B cell (primary cell): ENCODE measurements around the gene KIF1A. TPM values are rescaled to one million over a fixed set of nuclear protein-coding genes. Genes with fewer than 3 reads are reported as not detected.

Source experiments
- ATAC-seq: fragments of 200-7000 bp; cut with Tn5 transposase; one replicate; pipeline ENCODE4 v1.10.0; 2021; ENCODE audit warnings: low read depth, mild to moderate bottlenecking, moderate number of reproducible peaks, moderate library complexity
- CTCF ChIA-PET: fragments of 350-600 bp; sonication (Branson Sonifier 250); formaldehyde crosslinking; loops from one replicate; lab custom pipeline; 2021; ENCODE audit warnings: antibody characterized with exemption, inconsistent platforms; lab: Charles Lee
- POLR2A ChIA-PET: fragments of 350-600 bp; sonication (Branson Sonifier 250); formaldehyde crosslinking; loops from one replicate; lab custom pipeline; 2021; ENCODE audit warnings: antibody characterized with exemption; lab: Charles Lee
- DNase-seq: peaks from one replicate; pipeline ENCODE4 v3.0.0; 2013
- H2AFZ ChIP-seq: 2 replicates; pipeline ENCODE4 v1.6.1; 2012; ENCODE audit warnings: mild to moderate bottlenecking, low read depth, low read length; ENCODE audit not compliant: insufficient read depth, poor library complexity, severe bottlenecking
- H3K27ac ChIP-seq, 2 donors: 1 replicate in 1 of 2; 2 replicates in 1 of 2; pipeline ENCODE4 v1.5.1; 2012 to 2013; ENCODE audit warnings: low read length in 2 of 2, mild to moderate bottlenecking in 2 of 2, moderate library complexity in 1 of 2
- H3K27me3 ChIP-seq, 4 experiments: fragments of 200-600 bp in 1 of 4; sonication (generic) in 1 of 4; replicated peaks in 1 of 4; 1 replicate in 2 of 4; 2 replicates in 2 of 4; pipeline versions ENCODE4 v1.6.1 to v1.7.0; 2013 to 2016; ENCODE audit warnings: low read length in 3 of 4, mild to moderate bottlenecking in 2 of 4, mixed read lengths in 1 of 4, moderate library complexity in 1 of 4; ENCODE audit not compliant: insufficient read depth in 4 of 4, control insufficient read depth in 3 of 4; ENCODE audit errors: control extremely low read depth in 1 of 4
- H3K36me3 ChIP-seq, 2 experiments: replicated peaks in 1 of 2; 1 replicate in 1 of 2; 2 replicates in 1 of 2; pipeline versions ENCODE4 v1.6.1 to v1.7.1; 2013; ENCODE audit warnings: low read length in 1 of 2; ENCODE audit not compliant: insufficient read depth in 2 of 2, control insufficient read depth in 1 of 2; ENCODE audit errors: control extremely low read depth in 1 of 2, extremely low read depth in 1 of 2
- H3K4me1 ChIP-seq, 2 donors: fragments of 200-600 bp in 1 of 2; sonication (generic) in 1 of 2; 1 replicate in 1 of 2; 2 replicates in 1 of 2; pipeline versions ENCODE4 v1.5.1 to v1.6.1; 2013 to 2017; ENCODE audit warnings: low read length in 2 of 2; ENCODE audit not compliant: control insufficient read depth in 2 of 2, insufficient read depth in 2 of 2
- H3K4me2 ChIP-seq: replicated peaks from 2 replicates; pipeline ENCODE3; 2012; ENCODE audit warnings: mild to moderate bottlenecking, low read depth, low read length; ENCODE audit not compliant: poor library complexity, severe bottlenecking
- H3K4me3 ChIP-seq, 5 experiments: fragments of 200-600 bp in 1 of 5; sonication (generic) in 1 of 5; 1 replicate in 3 of 5; 2 replicates in 2 of 5; pipeline versions ENCODE4 v1.5.1 to v1.7.0; 2011 to 2016; ENCODE audit warnings: low read length in 4 of 5, mild to moderate bottlenecking in 4 of 5, low read depth in 2 of 5, control low read depth in 1 of 5, moderate library complexity in 1 of 5; ENCODE audit not compliant: insufficient read depth in 1 of 5; ENCODE audit errors: control extremely low read depth in 1 of 5, extremely low read depth in 1 of 5
- H3K79me2 ChIP-seq: fragments of 200-600 bp; sonication (generic); one replicate; pipeline ENCODE4 v1.6.0; 2016; ENCODE audit warnings: low read length; ENCODE audit not compliant: control insufficient read depth, insufficient read depth
- H3K9ac ChIP-seq: fragments of 200-600 bp; sonication (generic); 2 replicates; pipeline ENCODE4 v1.6.1; 2017; ENCODE audit warnings: mild to moderate bottlenecking, low read length, moderate library complexity
- H3K9me3 ChIP-seq, 3 donors: one replicate each; pipeline versions ENCODE4 v1.6.1 to v1.7.1; 2013; ENCODE audit warnings: low read length in 2 of 3; ENCODE audit not compliant: control insufficient read depth in 2 of 3, insufficient read depth in 1 of 3; ENCODE audit errors: control extremely low read depth in 1 of 3
- H4K20me1 ChIP-seq: 2 replicates; pipeline ENCODE4 v1.6.0; 2012; ENCODE audit warnings: mild to moderate bottlenecking, low read length; ENCODE audit not compliant: insufficient read depth, control insufficient read depth, poor library complexity, severe bottlenecking
- H3K27ac Mint-ChIP-seq: one replicate; pipeline ENCODE4 v1.8.0; 2021; ENCODE audit warnings: mixed read lengths
- H3K27me3 Mint-ChIP-seq: one replicate; pipeline ENCODE4 v1.8.0; 2021; ENCODE audit warnings: mixed read lengths
- H3K4me1 Mint-ChIP-seq: one replicate; pipeline ENCODE4 v1.8.0; 2021; ENCODE audit warnings: mixed read lengths
- H3K4me3 Mint-ChIP-seq: one replicate; pipeline ENCODE4 v1.8.0; 2021; ENCODE audit warnings: mixed read lengths
- H3K9me3 Mint-ChIP-seq: one replicate; pipeline ENCODE4 v1.8.0; 2022; ENCODE audit warnings: mixed read lengths; ENCODE audit not compliant: insufficient read depth
- CTCF ChIP-seq: fragments of 200-600 bp; IDR thresholded peaks from one replicate; pipeline ENCODE4 v1.8.0; 2022; ENCODE audit warnings: antibody characterized with exemption, mild to moderate bottlenecking
- EZH2 ChIP-seq: IDR thresholded peaks from 2 replicates; pipeline ENCODE4 v1.6.1; 2012; ENCODE audit warnings: borderline replicate concordance, low read depth, mild to moderate bottlenecking, moderate library complexity, low read length; ENCODE audit not compliant: insufficient read depth, poor library complexity, severe bottlenecking
- WGBS: methylation state at CpG from one replicate; pipeline ENCODE4 v1.1.5; 2013; ENCODE audit warnings: missing lambda C conversion rate; ENCODE audit not compliant: insufficient coverage; 5-methylcytosine and 5-hydroxymethylcytosine counted together
- intact Hi-C: fragments of 100-400 bp; cut with micrococcal nuclease; formaldehyde crosslinking; loops from one replicate; pipeline ENCODE4 v1.10.0; 2022
- polyA plus RNA-seq: library from polyadenylated mRNA; depleted of rRNA; stranded (reverse); fragments of >200 nt; gene quantifications from 2 replicates; pipeline ENCODE4 v1.2.3, GENCODE V29; 2012
- total RNA-seq, 2 donors: library from RNA; stranded (reverse); fragments of 120-200 nt in 1 of 2; gene quantifications; 1 replicate in 1 of 2; 2 replicates in 1 of 2; pipeline versions ENCODE4 v1.2.3 to v1.2.4, GENCODE V29; 2013 to 2022

The KIF1A gene
- total and polyA plus RNA-seq, 2 donors (not counting 1 experiment from before 2014, with no cell fraction given) = not detected

- POLR2A ChIA-PET = no interaction called here
- no peaks in the 10 kb centered on the region for H3K36me3 ChIP-seq
- CTCF ChIA-PET = no interaction called here
- no peak overlapping the region for H3K27ac Mint-ChIP-seq
- H3K79me2 ChIP-seq = no peaks in the 10 kb centered on the region
- H3K4me1 ChIP-seq = peaks cover under 1 to 6% of the 10 kb centered on the region in 2 donors
- H3K9me3 ChIP-seq = peaks cover 0 to 16% (median 0%) of the 10 kb centered on the region in 3 donors
- H4K20me1 ChIP-seq = no peaks in the 10 kb centered on the region
- H3K9me3 Mint-ChIP-seq = no peaks in the 10 kb centered on the region
- H3K4me3 Mint-ChIP-seq = no peak overlapping the region
- peaks cover 23% of the 10 kb centered on the region for H3K27me3 Mint-ChIP-seq
- no peak for ATAC-seq
- no peak overlapping the region for H2AFZ ChIP-seq
- peaks cover 0 to 24% (median 8%) of the 10 kb centered on the region in 4 experiments for H3K27me3 ChIP-seq
- intact Hi-C loops = no loop called here
- H3K4me1 Mint-ChIP-seq = peaks cover 2% of the 10 kb centered on the region
- H3K4me2 ChIP-seq = no peak overlapping the region
- no peak overlapping the region for H3K4me3 ChIP-seq
- H3K27ac ChIP-seq = no peak overlapping the region
- H3K9ac ChIP-seq = no peak overlapping the region
- 81% methylated on average over 16 of the region's 17 CpGs for WGBS
- DNase-seq = no peak
- TF ChIP-seq EZH2 = no peak
- TF ChIP-seq CTCF = no peak
Measured at GRCh38 chr2:240836781-240837467, 16.9 kb upstream of the KIF1A start.

GRCh38 chr2:240835528-240835927 lies 15.5 kb upstream of the KIF1A start:
- H3K4me1 ChIP-seq = peaks cover 6 to 12% of the 10 kb centered on the region in 2 donors
- Mint-ChIP-seq H3K9me3 (no peaks in the 10 kb centered on the region), H3K27me3 (peaks cover 23% of the 10 kb centered on the region), H3K27ac (no peak overlapping the region), H3K4me3 (no peak overlapping the region), H3K4me1 (peaks cover 6% of the 10 kb centered on the region)
- no peak overlapping the region for H2AFZ ChIP-seq
- no peak for DNase-seq
- peaks cover 0 to 23% (median 6%) of the 10 kb centered on the region in 4 experiments for H3K27me3 ChIP-seq
- H3K4me3 ChIP-seq = no peak overlapping the region
- H3K79me2 ChIP-seq = no peaks in the 10 kb centered on the region
- no peak for ATAC-seq
- no peaks in the 10 kb centered on the region for H3K36me3 ChIP-seq
- ChIA-PET CTCF (no interaction called here), POLR2A (no interaction called here)
- H3K27ac ChIP-seq = no peak overlapping the region
- TF ChIP-seq EZH2 = no peak
- TF ChIP-seq CTCF = no peak
- peaks cover 0 to 20% (median 0%) of the 10 kb centered on the region in 3 donors for H3K9me3 ChIP-seq
- intact Hi-C loops = no loop called here
- no peak overlapping the region for H3K4me2 ChIP-seq
- H3K9ac ChIP-seq = no peak overlapping the region
- WGBS = 86% methylated on average over 7 of the region's 9 CpGs
- H4K20me1 ChIP-seq = no peaks in the 10 kb centered on the region
